H54 (cell line): ENCODE measurements around the gene UCN2.

Experiments
- DNase-seq: peaks from one replicate; pipeline ENCODE4 v3.0.0; 2011; ENCODE audit warnings: low spot score, mixed read lengths; ENCODE audit not compliant: insufficient read length
- FAIRE-seq: peaks from 3 replicates; lab custom pipeline; 2011; peaks lifted over from hg19 to GRCh38; lab: Jason Lieb, UNC
- POLR2A ChIP-seq: IDR thresholded peaks from 2 replicates; pipeline ENCODE4 v1.6.1; 2011; ENCODE audit warnings: low read depth, mild to moderate bottlenecking, low read length

Gene UCN2, protein sequence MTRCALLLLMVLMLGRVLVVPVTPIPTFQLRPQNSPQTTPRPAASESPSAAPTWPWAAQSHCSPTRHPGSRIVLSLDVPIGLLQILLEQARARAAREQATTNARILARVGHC

DNA sequence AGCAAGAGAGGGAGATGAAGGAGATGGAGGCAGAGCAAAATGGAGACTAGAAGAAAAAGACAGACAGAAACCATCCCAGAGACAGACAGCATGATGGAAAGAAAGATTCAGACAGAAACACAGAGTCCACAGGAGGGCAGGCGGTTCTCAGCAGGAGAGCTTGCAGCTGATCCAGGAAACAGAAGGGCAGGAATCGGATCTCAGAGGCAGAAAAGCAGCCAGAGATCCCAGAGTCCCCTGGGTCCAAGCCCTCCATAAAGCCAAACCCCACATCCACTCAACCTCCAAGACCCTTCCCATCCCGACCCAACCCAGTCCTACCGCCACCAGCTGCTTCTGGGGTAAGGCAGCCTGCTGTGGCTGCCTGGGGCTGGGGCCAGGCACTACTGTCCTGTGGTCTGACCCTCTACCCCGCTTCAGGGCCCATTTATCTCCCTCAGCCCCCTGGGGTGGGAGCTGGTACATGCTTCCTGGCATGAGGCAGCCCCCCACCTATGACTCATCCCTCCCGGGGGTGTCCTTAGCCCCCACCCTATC is at the start of gene UCN2:
UCN2 (minus strand) TSS at position 400 of the 537 bp plus-strand sequence. CDS start 657 bp downstream, outside the sequence.
- peak; percentile 52 for DNase-seq
- no peak for TF ChIP-seq POLR2A
- no peak for FAIRE-seq

DNA sequence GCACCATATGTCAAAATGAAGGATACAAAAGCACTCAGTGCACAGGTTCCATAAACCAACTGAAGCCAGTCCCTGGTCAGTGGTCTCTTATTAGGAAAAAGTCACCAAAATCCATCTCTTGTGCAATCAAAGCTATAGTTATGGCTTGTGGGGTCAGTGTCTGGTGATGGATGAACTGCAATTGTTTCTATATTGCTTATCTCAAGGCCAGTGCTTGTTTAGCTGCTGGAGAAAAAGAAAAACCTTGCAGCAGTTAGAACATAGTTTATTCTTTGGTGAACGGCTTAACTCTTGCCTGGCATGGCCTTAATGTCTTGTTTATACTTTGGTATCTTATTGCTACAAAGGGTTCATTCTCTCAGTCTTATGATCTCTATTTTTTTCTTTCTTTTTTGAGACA is 48.7 kb upstream of the UCN2 start:
- no peak for FAIRE-seq
- TF ChIP-seq POLR2A, result no peak
- no peak for DNase-seq

DNA sequence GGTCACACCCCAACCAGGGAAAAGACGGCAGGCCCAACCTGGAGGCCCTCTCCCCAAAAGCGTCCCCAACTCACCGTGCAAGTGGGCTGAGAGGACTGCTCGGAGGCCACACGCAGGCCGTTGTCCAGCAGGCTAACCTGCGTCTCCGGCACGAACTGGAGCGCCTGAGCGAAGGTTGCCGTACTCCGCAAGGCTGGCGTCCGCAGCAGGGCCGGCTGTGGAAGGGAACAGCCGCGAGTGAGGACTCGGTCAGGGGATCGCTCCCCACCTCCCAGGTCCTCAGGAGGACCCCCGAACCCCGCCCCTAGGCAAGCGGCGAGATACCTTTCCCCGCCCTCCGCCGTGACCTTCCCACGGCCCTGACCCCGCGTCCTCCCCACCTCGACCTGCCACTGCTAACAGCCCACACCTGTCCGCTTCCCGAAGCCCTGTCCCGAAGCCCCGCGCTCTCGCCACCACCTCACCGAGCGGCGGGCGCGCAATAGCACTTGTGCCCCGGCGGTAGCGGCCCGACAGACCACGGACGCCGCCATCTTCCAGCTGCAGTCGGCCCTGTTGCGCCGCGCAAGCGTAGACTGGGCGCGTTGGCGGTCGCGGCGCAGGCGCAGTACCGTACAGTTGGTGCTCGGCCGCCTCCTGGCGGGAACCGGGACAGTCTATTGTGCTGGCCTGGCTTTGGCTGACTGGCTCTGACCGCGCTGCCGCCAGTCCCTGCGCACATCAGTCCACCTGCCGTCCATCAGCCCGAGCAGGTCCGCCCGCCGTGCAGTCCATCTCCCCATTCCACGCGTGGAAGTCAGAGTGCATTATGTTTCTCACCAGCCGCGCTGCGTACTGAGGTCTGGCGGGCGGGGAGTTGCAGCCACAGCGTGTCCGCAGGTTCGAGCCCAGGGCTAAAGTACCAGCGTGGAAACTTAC is 45.8 kb upstream of the UCN2 start, which contains the start of gene UQCRC1:
UQCRC1 (minus strand) TSS at position 559 of the 918 bp plus-strand sequence; CDS start at position 533, 26 bp downstream.
- TF ChIP-seq POLR2A, result peak; percentile 94
- peak; percentile 96 for DNase-seq
- peak; percentile 60 for FAIRE-seq

DNA sequence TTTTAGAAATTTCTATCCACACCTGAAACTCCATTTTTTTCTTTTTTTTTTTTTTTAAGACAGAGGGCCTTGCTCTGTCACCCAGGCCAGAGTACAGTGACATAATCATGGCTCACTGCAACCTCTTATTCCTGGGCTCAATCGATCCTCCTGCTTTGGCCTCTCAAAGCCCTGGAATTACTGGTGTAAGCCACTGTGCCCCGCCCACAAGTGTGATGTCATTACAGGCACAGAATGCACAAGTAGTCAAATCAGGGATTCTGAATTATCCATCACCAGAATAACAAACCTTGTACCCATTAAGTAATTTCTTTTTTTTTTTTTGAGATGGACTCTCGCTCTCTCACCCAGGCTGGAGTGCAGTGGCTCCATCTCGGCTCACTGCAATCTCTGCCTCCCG is 43.9 kb upstream of the UCN2 start:
- TF ChIP-seq POLR2A, result no peak
- FAIRE-seq (no peak), DNase-seq (no peak)

DNA sequence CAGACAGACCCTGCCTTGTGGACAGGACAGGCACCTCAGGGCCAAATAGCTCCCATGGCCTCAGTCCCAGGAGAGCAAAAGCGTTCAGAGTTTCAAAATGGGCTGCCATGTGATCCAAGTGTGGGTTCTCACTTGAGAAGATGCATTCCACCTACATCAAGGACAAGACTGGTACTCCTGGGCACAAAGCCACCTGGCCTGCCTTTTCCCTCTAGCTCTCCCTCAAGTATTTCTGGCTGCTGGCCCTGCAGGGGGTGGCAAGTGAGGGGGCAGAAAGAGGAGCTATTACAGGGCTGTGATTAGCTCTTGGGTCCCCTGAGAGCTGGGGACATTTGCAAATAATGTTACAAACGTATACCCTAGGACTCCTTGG is 38.0 kb upstream of the UCN2 start:
- DNase-seq, result no peak
- TF ChIP-seq POLR2A, result no peak
- no peak for FAIRE-seq

DNA sequence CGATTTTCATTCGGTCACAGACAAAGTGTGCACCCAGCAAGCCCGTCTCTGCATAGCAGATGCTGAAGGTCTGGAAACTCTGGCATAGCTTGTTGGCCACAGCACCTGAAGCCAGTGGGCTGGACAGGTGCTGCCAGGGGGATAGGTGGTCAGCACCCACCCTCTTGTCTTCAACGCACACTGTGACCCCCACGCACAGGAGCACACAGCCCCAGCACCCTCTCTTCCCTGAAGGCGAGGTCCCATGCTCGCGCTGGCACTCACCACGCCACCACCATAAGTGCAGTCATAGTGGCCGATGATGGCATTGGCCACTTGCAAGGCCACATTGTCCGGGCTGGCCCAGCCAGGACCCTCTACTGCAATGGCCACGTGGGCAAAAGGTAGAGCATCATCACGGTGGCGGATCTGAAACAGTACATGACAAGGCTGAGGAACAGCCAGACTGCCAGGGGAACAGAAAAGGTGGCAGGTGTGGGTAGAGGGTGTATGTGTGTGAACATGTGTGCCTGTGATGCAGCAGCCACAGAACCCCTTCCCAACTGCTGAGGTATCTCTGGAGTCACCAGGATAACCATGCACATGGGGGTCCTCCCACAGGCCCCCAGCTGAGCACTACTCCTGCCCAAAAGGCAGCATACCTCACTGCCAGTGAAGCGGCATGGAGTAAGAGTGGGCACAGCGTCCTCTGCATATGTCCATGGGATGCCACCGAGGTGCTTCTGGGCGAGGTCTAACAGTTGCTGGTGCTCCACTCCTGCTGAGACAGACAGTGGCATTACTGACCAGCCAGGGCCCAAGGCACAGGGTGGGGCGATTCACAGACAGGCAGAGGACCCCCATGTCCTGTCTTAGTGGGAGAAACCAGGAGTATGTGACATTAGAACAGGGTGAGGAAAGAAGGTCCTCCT is 37.4 kb upstream of the UCN2 start:
- no peak for FAIRE-seq
- TF ChIP-seq POLR2A, result no peak

DNA sequence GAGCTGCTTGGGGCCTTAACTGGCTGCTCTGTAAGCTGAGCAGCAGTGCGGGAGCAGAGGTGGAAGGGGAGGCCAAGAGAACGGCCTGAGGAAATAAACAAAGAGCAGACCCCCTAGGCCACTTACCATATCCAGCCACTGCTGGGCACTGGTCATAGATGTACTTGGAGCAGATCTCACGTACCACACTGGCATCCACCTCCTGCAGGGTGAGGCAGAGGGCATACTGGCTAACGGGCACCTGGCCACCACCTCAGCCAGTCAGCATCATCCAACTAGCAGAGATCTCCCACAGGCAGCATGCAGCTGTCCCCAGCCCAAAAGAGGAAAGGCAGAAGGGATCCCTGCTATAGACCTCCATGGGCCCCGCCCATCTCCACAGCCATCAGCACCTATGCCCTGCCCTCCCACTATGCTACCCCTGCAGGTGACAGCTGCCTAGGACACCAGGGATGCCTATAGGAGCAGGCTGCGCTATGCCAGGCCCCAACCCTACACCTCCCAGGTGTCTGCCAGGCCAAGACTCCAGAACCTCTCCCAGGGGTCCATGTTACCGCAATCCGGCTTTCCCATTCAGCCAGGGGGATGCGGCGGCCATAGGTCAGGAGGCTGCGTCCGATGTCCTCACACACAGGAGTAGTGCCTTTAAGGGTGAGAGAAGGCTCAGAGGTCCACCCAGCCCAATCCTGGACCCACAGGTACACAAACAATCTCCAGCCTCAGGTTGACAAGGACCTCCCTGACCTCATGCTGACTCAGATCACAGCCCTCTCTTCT is 36.1 kb upstream of the UCN2 start:
- no peak for DNase-seq
- FAIRE-seq, result no peak
- TF ChIP-seq POLR2A, result no peak

More for the DNA sequence above, 37.4 kb upstream of the UCN2 start:
- DNase-seq, result no peak

DNA sequence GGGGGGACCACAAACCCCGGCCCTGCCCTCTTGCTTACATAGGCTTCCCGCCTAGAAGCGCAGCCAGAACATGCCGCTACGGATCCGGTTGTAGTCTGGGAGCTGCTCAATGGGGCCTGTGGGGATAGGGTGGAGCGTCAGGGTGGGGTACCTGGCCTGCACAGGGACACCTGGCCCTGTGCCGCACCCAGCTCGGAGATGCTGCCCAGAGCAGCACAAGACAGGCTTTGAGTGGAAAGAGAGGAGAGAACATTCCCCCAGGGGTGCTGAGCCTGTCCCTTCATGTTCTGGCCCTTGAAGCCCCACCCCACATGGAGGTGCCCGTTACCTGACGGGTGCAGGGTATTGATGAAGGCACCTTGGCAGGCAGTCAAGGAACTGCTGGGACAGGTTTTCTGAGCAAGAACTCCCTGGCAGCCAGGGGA is 35.5 kb upstream of the UCN2 start:
- DNase-seq (no peak), FAIRE-seq (no peak)
- no peak for TF ChIP-seq POLR2A

DNA sequence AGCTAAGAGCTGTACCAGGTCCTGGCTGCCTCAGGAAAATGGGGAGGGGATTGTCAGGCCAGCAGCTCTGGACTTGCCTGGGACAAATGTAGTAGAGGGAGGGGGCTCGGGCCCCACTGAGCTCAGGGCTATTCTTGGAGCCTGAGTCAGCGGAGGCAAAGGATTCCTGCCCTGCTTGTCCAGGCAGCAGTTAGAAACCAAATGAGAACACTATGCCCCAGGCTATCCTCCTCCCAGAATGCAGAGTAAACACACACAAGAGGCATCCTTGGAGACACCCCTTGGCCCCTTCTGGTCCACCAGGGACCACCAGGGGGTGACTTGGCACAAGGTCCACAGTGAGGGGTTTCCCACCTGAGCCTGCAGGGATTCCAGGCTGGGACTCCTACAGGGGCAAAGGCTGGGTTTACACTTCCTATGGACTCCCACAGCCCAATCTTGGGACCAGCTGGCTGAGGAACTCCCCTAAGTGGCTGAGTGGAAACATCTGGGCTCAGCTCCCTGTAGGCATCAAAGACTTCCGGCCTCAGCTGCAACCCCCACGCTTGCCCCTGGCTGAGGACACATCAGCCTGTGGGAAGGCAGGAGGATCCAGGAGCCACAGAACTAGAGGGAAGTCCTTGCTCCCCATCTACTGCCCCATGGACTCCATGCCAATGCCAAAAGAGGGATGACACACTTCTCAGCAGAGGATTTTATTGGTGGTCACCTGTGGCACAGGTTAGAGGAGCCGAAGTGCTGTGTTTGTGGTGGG is 34.9 kb upstream of the UCN2 start:
- TF ChIP-seq POLR2A, result no peak
- DNase-seq (peak; percentile 78), FAIRE-seq (no peak)

DNA sequence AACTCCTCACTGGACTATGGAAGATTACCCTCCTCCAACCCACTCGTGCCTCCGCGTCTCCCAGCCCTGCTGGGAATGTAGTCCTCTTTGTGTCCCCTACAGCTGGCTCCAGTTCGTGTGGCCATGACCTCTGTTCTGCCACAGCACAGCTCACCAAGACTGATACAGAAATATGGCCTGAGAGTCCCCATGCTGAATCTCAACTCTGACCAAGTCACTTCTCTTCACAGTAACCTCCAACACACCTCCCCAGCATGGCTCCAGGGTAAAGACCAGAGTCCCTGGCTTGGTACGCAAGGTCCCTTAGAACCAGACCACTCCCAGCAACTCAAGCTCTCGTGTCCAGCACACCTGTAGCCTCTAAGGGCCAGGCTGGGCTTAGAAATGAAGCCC is 33.8 kb upstream of the UCN2 start:
- no peak for DNase-seq
- no peak for TF ChIP-seq POLR2A
- no peak for FAIRE-seq

DNA sequence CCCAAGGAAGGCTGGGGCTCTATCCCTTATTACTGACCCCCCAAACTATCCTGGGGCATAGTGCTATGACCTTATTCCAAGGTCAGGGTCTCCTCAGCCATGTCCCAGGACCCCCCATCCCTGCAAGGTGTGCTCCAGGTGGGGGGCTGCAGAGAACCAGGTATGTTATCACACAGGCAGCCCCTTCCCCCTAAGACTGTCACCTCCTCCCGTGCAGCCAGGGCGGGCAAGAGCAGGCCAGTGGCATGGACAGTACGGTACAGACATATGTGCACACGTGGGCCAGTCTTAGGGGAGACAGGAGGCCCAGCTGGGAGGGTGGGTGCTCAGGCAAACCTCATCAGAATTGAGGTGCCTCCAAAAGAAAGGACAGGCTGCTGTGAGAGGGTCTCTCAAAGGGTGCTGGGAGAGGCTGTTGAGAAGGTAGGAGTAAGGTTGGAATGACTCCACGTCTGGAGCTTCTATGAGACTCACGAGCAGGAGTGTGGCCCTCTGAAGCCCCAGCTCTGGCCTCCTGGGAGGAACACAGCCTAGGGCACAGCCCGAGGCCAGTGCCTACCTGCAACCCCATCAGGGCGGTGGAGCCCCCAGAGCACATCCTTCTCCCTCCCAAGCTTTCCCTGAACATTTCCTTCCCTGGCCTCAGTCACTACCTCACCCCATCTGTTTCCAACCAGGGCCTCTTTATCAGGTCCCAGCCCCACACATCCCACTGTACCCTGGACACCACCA is 33.3 kb upstream of the UCN2 start:
- FAIRE-seq, result no peak
- no peak for TF ChIP-seq POLR2A

More for the DNA sequence above, 33.3 kb upstream of the UCN2 start:
- DNase-seq, result no peak
